Stimulated activated CD4-positive, alpha-beta T cell treated with anti-CD3 and anti-CD28 coated beads, Interleukin-1b, Interleukin-23, amount 100 ng/mL, for 4 hours (primary cell): Measurements from ENCODE around the gene KRTAP10-9.

Experiments
- DNase-seq, 2 donors: peaks; one replicate each; pipeline ENCODE4 v3.0.0-alpha.2; 2020; ENCODE audit warnings: low read depth in 2 of 2

Gene KRTAP10-9

DNA sequence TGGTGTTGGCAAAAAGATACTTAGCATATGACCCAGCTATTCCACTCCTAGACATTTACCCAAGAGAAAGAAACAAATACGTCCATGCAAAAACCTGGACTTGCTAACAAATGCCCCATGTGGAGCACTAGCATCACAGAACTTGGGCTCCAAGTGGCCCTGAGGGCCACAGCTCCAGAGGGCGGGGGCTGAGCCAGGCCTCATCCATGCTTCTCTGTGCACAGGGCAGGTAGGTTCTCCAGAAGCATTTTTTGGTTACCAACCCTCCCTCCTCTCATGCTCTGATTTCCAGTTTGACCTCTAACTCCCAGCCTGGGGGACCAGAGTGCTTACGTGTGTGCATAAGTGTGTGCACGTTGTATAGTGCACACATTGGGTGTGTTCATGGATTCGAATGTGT is 37.8 kb downstream of the KRTAP10-9 start:
- DNase-seq, result no peak

DNA sequence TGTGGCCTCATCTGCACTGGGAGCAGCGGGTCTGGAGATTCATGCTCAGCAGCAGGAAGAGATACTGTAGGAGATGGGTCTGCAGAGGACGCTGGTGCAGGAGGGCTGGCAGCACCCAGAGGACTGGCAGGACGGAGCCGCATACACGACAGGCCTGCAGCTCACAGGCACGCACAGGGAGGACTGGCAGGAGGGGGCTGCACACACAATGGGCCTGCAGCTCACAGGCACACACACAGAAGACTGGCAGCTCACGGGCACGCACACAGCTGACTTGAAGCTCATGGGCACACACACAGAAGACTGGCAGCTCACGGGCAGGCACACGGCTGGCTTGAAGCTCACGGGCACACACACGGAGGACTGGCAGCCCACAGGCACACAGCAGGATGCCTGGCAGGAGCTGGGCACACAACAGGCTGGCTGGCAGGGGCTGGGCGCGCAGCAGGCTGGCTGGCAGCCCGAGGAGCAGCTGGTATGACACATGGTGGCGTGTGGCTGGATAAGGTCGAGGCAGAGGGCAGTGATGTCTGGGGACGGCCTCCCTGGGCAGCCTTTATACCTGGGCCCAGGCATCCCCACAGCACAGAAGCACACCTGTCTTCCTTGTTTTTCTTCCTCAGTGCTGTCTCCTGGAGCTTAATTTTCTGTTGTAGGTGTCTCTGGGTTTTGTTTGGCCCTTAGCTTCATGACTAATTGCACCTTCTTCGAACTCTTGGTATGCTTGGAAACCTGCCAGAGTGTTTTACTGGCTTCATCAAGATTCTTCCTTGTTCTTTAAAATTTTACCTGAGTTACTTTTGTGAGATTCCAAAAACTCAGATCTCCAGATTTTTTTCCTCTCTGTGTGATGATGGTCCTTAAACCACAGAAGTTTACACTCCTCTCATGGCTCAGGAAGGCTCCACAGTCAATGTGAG is 39.8 kb downstream of the KRTAP10-9 start, which contains the start of gene KRTAP12-2:
TSS of gene KRTAP12-2 (minus strand) at position 527 of the 920 bp plus-strand sequence. CDS start at position 486, 41 bp downstream.
- DNase-seq, result no peak

DNA sequence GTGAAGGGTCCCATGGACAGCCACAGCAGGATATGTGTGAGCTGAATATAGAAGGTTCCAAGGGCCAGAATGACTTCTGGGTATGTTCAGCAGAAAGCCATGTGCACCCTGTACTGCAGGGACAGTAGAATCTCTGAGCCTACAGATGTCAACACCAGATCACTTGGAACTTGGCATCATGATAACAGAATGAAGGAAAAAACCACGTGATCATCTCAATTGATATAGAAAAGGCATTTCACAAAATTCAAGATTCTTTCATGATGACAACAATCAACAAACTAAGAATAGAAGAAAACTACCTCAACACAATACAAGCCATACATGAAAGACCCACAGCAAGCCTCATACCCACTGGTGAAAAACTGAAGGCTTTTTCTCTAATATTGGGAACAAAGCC is 40.7 kb downstream of the KRTAP10-9 start:
- no peak for DNase-seq

DNA sequence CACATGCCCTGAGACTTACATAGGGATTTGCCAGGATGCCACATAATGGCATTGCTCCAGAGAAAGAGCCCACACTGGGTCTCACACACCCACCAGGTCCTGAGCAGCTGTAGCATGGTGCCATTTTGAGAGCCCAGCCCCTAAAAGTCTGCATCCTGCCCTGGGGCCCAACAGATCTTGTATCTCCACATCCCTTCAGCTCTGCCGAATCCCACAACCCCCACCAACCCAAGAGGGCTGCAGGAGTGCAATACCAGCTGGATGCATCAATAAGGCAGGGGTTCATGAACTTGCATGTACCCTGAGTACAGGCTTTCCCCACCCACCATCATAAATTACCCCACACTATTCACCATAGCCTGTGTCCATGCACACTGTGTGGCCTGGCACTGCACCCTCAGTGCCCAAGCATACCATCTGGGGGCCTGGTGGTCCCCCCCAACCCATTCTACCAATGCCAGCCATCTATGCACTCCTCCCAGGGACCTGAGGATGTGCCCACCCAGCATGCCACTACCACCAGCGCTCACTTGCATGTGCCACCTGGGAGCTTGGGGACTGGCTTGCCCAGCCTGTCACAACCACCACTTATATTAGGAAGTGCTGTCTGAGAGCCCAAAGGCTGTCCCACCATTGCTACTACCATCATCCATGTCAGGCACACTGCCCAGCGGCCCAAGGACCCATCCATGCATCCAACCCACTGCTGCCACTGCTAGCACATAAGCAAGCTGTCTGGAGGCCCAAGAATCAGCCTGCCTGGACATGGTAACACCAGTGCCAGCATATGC is 43.9 kb downstream of the KRTAP10-9 start:
- no peak for DNase-seq

DNA sequence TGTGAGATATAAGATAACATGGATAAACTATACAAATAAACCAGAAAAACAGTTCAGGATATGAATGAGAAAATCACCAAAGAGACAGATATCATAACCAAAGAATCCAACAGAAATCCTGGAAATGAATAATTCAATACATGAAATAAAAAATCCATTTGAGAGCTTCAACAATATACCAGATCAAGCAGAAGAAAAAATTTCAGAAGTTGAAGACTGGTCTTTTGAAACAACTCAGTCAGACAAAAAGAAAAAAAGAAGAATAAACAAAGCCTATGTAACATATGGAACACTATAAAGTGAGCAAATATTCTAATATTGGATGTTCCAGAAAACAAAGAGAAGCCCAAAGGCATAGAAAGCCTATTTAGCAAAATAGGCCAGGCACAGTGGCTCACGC is 45.0 kb downstream of the KRTAP10-9 start:
- no peak for DNase-seq

DNA sequence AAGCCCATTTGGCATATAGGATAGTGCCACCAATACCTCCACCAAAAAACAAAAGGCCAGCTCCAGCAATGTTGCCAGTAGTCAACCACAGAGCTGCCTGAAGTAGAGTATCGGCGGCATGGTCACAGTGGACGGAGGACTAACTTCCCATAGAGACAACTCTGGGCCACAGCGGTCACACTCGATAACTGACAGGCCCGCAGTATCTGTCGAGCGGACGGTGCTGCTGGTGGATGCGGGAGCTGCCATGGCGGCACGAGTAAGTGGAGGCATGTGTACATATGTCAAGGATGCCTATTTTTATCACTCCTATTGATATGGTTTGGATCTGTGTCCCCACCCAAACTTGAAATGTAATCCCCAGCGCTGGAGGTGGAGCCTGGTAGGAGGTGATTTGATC is 51.0 kb downstream of the KRTAP10-9 start:
- no peak for DNase-seq
